ENCODE measurements around the gene SRD5A2. TPM values are rescaled to one million over a fixed set of nuclear protein-coding genes. Genes with fewer than 3 reads are reported as not detected.

SRD5A2 gene
- total and polyA plus RNA-seq, 2 of the 4 experiments (the other 2 are of a cell fraction), result not detected

GRCh38 chr2:31581124-31581795 is 522 bp upstream of the SRD5A2 start:
- Histone ChIP-seq H4K91ac (ENCODE audit: insufficient read depth, low read depth, low read length) (no peak overlapping the region), H3K9ac (ENCODE audit: low read depth, low read length) (no peak overlapping the region), H3K14ac (replicated peaks; ENCODE audit: low read depth, low read length) (no peak overlapping the region), H2AFZ (replicated peaks; ENCODE audit: low read length, poor library complexity) (peak overlapping the region; percentile 23), H2BK15ac (ENCODE audit: low read depth, low read length) (no peak overlapping the region), H2BK5ac (ENCODE audit: low read depth, low read length, poor library complexity, severe bottlenecking) (no peak overlapping the region), H3K27ac (ENCODE audit: insufficient read depth, low read length) (no peak overlapping the region), H2BK20ac (ENCODE audit: low read depth, low read length) (no peak overlapping the region), H3K4me1 (ENCODE audit: control insufficient read depth, insufficient read depth, low read length) (no peaks in the 10 kb centered on the region), H3K4me3 (ENCODE audit: insufficient read depth, low read depth, low read length) (no peak overlapping the region), H3K18ac (ENCODE audit: low read depth, low read length) (no peak overlapping the region), H3K23ac (ENCODE audit: low read depth, low read length) (no peak overlapping the region), H3K4me2 (ENCODE audit: low read depth, low read length) (no peak overlapping the region), H2BK120ac (ENCODE audit: low read depth, low read length) (no peak overlapping the region), H2AK5ac (ENCODE audit: low read depth, low read length) (no peak overlapping the region), H3K56ac (ENCODE audit: extremely low read depth, insufficient read depth, low read length) (no peak overlapping the region), H3K36me3 (ENCODE audit: control insufficient read depth, insufficient read depth, low read length) (no peaks in the 10 kb centered on the region), H3K4ac (ENCODE audit: low read depth, low read length) (no peak overlapping the region), H3K9me3 (ENCODE audit: control insufficient read depth, insufficient read depth, low read length) (no peaks in the 10 kb centered on the region), H3K27me3 (ENCODE audit: control insufficient read depth, insufficient read depth, low read length) (peaks cover 15% of the 10 kb centered on the region), H4K8ac (ENCODE audit: low read depth in 2 of 2, low read length in 2 of 2) (no peak overlapping the region), H3K79me1 (ENCODE audit: low read depth in 1 of 2, low read length in 2 of 2) (no peaks in the 10 kb centered on the region), H4K20me1 (ENCODE audit: insufficient read depth, low read length) (no peaks in the 10 kb centered on the region), H4K5ac (ENCODE audit: low read depth, low read length) (no peak overlapping the region), H2AK9ac (replicated peaks; ENCODE audit: low read depth, low read length, poor library complexity) (no peak overlapping the region), H3K9me1 (ENCODE audit: insufficient read depth, low read length) (no peaks in the 10 kb centered on the region)
- TF ChIP-seq MXI1 (IDR thresholded peaks at IDR 0.05; ENCODE audit: borderline replicate concordance, low read depth, low read length) (no peak), BHLHE40 (IDR thresholded peaks at IDR 0.05; ENCODE audit: low read depth, low read length) (no peak), CHD1 (IDR thresholded peaks at IDR 0.05; ENCODE audit: low read depth, low read length) (no peak), POLR2A (IDR thresholded peaks at IDR 0.05; ENCODE audit: low read depth, low read length) (no peak), USF2 (IDR thresholded peaks at IDR 0.05; ENCODE audit: low read depth, low read length) (no peak)
- dilution Hi-C loops (cut with HindIII; ENCODE audit: low sequenced_read_pairs, unreplicated experiment) (no loop called here), intact Hi-C loops (cut with micrococcal nuclease) (no loop called here), in situ Hi-C loops (cut with MboI; ENCODE audit: low sequenced_read_pairs) (no loop called here)
- DNase-seq (no peak), ATAC-seq (ENCODE audit: low read depth) (no peak)
- ChIA-PET POLR2A (ENCODE audit: unreplicated experiment) (no interaction called here), CTCF (no interaction called here)
- no TSS peak for BruUV-seq (replicated peaks)
- WGBS, 2 experiments (ENCODE audit: extremely low coverage in 2 of 2, insufficient read length in 1 of 2), result 34% methylated on average over 23 of the region's 35 CpGs; no CpG with 5 or more reads in 1 of the 2 experiments
